GM12801 (cell line): Measurements from ENCODE around the gene ECEL1.

Experiments
- CTCF ChIP-seq: IDR thresholded peaks from one replicate; pipeline ENCODE4 v1.5.1; 2011; ENCODE audit warnings: control low read depth; ENCODE audit not compliant: insufficient read length; ENCODE audit errors: extremely low read depth

ECEL1 gene

GRCh38 chr2:232489516-232490220, 2.0 kb upstream of the ECEL1 start:
- no peak for TF ChIP-seq CTCF

- TF ChIP-seq CTCF = no peak
Observed at GRCh38 chr2:232488721-232489300, 1.2 kb upstream of the ECEL1 start.

GRCh38 chr2:232488097-232488711, 570 bp upstream of the ECEL1 start:
- no peak for TF ChIP-seq CTCF

- no peak for TF ChIP-seq CTCF
Observed at GRCh38 chr2:232486558-232487384, 863 bp downstream of the ECEL1 start.

GRCh38 chr2:232485757-232486557, 1.7 kb downstream of the ECEL1 start:
- TF ChIP-seq CTCF = no peak

- TF ChIP-seq CTCF = no peak
Observed at GRCh38 chr2:232485348-232485756, 2.3 kb downstream of the ECEL1 start.
